Non-pigmented ciliary epithelial cell (primary cell): Measurements from ENCODE around the gene LRRC32.

ENCODE experiments used
- DNase-seq: peaks from one replicate; pipeline ENCODE4 v3.0.0-alpha.2; 2010; ENCODE audit warnings: low read depth

Gene LRRC32

DNA sequence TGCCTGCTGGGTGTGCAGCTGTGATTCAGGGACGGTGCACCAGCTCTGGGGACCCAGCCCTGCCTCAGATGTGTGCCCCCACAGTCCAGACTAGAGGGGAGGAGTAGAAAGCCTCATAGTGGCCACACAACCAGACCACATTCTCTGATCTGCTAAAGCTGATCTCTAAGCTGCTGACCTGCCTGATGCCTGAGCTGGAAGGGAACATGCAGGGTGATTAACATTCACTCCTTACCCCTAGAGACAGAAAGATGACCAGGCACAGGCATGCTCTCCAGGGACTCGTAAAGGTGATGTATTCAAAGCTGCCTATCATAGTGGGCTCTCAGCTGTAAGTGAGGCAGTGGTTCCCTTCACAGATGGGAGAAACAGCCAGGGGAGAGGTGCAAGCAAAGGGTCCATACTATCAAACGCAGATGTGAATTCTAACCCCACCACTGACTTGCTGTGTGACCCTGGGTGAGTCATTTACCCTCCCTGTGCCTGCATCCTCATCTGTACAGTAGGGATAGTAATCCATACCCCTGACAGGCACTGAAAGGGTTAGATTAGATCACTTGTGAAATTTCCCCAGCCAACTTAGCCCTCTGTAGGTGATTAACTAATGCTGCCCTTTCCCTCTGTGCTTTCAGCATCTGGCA is 29.0 kb upstream of the LRRC32 start:
- DNase-seq, result no peak

DNA sequence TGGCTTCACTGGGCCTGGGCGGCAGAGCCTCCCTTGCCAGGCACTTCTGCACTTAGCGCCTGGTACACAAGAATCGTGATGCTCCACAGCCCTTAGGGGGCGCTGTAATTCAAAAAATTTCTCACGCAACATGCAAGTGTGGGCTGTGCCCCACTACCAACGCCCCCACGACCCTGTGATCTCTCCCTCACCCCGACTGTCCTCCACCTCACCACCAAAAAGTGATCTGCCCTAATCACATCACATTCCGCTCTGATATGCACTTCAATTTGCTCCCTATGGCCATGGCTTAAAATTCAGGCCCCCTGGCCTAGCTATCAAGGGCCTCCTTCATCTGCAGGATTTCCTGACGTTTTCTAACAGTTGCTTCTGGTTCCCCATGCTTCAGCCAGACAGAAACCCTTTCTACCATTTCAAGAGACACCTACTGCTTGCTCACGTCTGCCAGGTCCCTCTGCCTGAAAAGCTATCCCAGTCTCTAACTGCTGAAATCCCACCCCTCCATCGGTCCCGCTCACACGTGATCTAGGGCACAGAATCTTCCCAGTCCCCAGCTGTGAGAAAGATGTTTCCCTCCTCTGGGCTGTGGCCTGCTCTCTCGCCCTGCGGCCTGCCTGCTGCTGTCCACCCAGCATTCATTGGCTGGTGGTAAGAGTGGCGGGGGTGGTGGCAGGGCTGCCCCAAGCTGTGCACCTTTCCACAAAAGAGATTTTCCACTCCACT is 27.9 kb upstream of the LRRC32 start:
- DNase-seq, result no peak

DNA sequence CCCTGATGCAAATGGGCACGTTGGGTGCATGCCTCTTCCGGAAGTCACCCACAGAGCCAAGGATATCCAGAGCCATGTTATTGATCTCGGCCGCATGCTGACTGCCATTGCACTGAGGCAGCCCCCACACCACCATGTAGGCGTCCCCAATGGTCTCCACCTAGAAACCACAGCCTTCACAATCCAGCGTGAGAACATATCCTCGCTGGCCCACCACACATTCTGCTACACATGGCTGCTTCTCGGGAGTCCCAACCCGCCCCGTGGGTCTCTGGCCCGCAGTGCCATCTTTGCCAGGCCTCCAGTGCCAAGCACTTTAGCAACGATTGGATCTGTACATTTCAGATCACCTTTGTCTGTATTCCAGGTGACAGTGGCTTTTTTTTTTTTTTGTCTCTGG is 26.2 kb upstream of the LRRC32 start:
- DNase-seq, result no peak

DNA sequence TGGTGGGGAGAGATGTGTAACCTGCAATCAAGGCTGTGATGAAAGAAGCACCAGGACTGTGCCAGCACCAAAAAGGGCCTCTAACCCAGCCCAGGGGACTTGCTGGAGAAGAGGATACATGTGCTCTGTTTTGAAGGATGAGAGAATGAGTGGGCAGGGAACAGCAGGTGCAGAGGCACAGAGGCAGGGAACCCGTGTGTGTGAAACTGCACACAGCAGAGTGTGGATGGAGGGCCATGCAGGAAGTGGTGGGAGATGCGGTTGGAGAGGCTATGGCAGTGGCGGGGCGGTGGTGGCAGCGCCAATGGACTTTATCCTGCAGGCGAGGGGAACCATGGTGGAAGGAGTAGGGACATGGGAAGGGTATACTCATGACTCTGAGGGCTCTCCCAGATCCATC is 25.2 kb upstream of the LRRC32 start:
- no peak for DNase-seq

DNA sequence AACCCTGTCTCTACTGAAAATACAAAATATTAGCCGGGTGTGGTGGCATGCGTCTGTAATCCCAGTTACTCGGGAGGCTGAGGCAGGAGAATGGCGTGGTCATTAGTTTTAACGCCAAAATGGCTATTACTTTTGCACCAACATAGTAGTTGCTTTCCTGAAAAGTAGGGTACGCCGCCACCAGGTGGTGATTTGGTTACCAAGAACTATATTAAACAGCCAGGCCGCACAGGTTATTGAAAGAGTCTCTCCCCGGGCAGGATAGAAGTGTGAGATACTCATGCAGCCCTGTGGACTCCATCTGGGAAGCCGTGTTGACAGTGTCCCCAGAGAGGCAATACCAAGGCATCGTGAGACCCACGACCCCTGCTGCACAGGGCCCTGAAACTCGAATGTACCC is 24.6 kb upstream of the LRRC32 start:
- no peak for DNase-seq

DNA sequence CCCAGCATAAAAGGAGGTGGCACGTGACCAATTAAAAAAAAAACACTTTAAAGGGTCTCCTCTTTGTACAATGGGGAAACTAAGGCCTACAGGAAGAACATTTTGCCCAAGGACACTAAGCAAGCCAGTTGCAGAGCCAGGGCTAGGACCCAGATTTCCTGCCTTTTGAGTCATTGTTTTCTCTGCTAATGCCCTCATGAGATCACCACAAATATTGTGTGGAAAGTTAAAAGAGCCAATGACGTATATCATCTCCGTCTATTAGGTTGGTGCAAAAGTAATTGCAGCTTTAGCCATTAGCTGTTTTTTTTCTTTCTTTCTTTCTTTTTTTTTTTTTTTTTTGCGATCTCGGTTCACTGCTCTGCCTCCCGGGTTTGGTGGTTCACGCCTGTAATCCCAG is 24.1 kb upstream of the LRRC32 start:
- DNase-seq, result peak; percentile 54

DNA sequence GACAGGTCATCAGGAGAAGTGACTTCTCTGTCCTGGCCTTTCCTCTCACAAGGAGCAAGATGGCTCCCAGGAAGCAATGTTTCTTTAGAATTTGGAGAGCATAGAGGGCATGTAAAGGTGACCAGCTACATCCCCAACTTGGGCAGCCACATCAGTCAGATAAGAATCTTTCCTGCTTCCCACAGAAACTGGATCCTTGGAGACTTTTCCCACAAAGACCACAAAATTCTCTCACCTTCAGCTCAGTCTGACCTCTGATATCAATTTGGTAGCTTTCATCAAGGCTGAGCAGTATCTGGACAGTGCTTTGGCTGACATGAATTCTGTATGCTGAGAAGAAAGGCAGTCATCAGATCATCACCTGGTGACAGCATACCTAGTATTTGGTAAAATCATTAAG is 23.3 kb upstream of the LRRC32 start:
- DNase-seq, result no peak

DNA sequence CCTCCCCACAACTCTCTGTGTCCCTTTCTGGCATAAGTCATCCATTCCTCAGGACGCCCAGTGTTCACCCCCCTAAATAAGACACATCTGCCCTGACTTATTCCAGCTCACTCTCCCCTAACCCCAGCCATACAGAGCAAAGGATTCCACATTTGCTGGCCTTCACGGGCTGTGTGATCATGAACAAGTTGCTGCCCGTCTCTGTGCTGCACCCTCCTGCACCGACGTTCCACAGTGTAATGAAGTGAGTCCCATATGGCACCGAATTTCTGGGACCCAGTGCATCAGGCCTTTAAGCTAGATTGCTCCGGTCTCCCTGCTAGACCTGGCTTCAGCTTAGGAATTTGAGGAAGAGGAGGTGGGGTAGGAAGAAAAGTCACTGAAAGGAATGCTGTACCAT is 22.4 kb upstream of the LRRC32 start:
- no peak for DNase-seq

DNA sequence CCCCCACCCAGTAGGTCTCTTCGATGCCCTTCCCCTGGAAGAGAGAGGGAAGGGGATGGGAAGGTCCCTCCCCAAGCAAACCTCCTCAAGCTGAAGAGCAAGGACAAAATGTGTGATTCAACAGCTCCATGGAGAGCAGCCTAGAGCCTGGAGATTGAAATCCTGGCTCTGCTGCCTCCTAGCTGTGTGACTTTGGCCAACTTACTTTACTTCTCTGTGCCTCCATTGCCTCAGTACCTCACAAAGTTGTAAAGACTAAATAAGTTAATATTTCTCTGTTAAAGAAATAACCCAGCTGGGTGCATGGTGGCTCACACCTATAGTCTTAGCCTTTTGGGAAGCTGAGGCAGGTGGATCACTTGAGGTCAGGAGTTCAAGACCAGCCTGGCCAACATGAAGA is 21.1 kb upstream of the LRRC32 start:
- DNase-seq, result no peak

DNA sequence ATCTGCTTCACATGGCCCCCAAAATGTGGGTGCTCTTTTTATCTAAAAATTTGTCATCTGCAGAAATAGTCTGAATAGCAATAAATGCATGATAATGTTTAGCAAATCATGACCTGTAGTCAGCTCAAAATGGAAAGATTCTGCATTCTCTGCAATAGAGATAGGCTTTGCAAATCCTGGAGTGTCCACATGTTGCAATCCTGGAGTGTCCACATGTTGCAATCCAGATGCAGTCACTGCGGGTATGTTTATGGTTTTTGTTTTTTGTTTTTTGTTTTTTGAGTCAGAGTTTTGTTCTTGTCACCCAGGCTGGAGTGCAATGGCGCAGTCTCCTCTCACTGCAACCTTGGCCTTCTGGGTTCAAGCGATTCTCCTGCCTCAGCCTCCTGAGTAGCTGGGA is 20.2 kb upstream of the LRRC32 start:
- no peak for DNase-seq

DNA sequence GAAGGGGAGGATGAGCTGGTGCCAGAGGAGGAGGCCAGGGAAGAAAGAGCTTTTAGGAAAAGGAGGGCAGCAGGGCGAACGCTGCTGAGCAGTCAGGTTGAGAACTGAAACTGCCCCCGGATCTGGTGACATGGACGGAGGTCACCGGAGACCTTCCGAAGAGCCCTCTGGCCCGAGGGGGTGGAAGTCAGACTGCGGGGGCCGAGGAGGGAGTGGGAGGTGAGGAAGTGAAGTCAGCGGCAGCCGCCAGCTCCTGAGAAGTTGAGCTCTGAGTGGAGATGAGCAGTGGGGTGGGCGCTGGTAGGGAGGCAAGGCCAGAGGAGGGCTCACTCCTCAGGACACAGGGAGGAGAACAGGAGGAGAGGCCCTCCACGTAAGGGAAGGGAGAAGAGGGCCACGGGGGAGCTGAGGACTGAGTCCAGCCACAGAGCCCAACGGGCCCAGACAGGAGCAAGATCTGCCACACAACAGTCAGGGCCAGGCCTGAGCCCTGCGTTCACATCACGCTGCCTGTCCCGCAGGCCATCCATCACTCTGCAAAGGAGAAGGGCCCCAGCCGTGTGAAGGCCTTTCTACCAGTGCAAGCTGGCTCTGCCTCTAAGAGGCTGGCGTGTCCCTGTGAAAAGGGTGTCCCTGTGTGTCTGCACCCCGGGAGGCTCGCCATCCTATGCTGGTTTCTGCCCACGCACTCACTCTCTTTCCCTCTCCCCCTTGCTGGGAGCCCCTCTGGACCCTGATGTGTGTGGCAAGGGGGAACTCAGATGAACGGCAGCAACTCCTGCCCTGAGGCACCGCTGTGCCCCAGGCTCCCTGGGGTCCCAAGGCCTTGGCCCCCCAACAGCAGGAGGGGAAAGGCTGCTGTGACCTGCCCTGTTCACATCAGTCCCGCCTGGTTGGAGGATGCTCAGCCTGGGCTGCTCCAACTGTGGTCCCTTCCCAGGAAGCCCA is 19.0 kb upstream of the LRRC32 start:
- no peak for DNase-seq

DNA sequence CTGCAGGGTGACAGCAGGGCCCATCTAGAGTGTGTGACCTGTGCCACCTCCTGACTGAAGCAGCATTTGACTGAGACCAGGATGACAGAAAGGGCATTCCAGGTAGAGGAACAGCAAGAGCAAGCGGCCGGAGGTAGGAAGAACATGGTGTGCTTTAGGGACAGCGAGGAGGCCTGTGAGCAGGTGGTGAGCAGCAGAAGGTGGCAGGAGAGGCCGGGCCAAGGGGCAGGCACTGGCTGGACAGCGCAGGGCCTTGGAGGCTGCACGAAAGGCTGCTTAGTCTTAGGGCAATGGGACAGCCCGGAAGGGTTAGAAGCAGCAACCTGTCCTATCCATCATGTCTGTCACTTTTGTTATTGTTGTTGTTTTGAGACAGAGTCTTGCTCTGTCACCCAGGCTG is 17.6 kb upstream of the LRRC32 start:
- no peak for DNase-seq

DNA sequence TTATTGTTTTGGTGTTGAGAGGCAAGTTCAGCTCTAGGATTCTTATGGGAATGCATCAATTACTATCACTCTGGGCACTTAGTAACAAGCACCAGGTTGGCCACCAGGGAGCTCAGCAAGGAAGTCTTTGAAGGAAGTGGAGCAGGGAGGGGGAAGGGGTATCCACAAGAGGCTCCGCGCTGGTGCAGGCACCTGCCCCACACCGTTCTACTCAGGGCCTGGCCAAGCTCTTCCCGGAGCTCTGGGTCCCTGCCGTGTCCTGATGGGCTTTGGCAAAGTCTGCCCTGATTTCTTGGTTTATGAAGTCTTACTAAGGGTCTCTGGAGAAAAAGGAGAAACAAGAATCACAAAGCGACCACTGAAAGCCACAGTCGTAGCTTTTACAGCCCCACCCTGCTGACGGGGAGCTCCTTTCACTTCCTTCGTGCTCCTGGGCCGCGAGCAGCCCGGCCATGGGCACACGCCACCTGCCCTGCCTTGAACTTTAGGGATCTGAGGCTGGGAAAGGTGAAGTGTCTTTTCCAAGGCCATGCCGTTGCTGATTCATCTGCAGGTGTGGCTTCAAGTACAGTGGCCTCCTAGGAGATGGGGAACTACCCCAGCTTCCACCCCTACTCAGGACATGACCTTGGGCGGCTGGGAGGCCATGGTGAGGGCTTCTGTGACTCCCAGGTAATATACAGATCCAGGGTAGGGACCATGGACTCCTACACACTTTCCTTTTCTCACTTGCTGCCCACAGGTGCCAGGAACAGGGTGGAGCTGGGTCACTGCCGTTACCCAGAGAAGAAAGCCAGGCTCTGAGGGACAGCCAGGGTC is 15.9 kb upstream of the LRRC32 start:
- no peak for DNase-seq

DNA sequence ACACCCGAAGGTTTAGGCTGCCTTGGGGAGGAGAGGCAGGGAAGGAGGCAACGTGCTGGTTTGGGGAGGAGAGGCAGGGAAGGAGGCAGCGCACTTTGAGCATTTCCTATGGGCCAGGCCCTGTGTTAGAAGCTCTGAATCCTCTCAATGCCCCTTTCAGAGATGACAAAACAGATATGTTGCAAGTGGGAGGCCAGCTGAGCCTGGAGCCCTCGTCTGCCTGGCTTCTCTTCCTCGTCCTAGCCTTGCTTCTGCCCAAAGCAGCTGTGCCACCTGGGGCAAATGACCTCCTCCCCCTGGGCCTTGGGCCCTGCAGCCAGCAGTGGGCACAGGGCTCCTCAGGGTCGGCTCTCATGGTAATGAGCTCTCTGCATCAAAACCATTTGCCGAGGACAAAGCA is 15.3 kb upstream of the LRRC32 start:
- DNase-seq, result no peak

DNA sequence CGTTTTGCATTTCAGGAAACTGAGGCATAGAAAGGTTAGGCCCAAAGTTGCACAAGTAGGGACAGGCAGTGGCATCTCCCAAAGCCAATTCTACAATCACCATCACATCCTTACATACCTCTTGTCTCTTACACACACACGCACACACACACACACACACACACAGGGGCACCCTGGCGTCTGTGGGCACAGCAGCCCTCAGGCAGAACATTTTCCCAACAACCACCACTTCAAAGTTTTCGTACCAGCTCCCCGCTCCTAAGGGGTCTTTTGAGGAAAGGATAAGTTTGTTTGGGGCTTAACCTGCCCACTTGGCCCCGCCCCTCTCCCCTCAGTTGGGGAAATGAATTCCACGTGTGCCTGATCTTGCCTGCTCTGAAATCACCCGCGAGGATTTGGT is 14.7 kb upstream of the LRRC32 start:
- no peak for DNase-seq

DNA sequence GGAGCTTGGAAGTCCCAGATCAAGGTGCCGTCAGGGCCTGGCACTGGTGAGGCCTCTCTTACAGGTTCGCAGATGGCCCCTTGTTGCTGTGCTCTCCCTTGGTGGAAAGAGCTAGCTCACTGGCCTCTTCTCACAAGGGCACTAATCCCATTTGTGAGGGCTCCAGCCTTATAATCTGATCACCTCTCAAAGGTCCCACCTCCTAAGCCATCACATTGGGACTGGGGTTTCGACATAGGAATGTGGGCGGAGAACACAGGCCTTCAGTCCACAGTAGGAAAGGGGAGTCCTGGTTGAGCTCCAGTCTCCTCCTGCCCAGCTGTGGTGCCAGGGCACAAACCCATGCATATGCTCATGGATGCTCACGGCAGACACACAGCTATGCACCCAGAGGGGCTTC is 14.0 kb upstream of the LRRC32 start:
- DNase-seq, result no peak

DNA sequence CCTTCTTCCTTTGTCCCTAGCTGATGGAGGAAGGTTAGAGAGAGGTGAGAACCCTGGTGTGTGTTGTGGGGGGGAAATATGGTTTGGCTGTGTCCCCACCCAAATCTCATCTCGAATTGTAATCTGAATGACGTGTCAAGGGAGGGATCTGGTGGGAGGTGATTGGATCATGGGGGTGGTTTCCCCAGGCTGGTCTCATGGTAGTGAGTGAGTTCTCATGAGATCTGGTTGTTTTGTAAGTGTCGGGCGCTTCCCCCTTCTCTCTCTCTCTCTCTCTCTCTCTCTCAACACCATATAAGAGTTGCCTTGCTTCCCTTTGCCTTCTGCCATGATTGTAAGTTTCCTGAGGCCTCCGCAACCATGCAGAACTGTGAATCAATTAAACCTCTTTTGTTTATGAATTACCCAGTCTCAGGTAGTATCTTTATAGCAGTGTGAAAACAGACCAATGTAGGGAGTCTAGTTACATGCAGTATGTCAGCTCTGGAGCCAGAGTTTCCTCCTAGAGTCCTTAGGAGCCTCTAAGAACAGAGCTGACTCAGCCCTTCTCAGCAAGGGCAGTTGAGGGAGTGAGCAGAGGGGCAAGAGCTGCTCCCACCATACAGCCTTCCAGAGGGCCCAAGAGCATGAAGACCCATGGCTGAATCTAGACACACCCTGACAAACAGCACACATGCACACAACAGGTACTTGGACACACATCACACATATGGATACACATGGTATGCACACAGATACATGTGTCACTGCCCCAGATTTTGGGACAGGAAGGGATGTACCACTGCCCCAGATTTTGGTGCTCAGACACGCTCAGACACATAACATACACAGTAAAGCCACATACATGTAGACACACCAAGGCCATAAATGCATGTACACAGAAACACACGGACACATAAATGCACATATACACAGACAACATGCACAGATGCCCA is 12.9 kb upstream of the LRRC32 start:
- no peak for DNase-seq

DNA sequence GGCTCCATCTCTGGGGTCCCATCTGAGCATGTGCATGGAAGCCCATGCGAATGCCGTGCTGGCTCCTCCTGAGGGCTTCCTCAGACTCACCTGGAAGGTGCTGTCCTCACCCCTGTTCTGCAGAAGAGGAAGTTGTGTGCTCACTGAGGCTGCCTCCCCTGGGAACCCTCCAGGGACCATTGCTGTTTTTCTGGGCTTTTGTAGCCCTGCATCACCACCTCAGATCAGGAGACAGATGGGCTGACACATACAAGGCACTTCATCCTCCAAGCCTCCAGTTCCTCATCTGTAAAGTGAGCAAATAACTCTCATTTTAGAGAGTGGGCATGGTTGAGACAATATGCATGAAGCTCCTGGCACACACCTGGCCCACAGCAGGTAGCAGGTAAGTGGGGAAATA is 12.1 kb upstream of the LRRC32 start:
- no peak for DNase-seq

DNA sequence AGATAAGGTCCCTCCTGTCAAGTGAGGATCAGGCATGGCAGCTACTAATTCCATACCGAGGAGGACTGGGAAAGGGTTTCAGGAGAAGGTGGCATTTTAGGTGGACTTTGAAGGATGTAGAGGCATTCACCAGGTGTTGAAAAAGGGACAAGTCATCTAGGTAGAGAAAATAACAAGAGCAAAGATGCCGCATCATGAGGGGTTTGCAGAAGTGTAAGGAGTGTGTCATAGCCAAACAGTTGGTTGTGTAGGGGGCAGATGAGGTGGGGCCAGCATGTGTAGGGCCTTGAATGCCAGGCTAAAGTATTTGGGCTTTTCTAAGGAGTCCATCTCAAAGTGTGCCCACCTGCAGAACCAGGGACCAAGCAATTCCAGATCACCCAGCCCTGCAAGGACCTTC is 11.6 kb upstream of the LRRC32 start:
- no peak for DNase-seq

DNA sequence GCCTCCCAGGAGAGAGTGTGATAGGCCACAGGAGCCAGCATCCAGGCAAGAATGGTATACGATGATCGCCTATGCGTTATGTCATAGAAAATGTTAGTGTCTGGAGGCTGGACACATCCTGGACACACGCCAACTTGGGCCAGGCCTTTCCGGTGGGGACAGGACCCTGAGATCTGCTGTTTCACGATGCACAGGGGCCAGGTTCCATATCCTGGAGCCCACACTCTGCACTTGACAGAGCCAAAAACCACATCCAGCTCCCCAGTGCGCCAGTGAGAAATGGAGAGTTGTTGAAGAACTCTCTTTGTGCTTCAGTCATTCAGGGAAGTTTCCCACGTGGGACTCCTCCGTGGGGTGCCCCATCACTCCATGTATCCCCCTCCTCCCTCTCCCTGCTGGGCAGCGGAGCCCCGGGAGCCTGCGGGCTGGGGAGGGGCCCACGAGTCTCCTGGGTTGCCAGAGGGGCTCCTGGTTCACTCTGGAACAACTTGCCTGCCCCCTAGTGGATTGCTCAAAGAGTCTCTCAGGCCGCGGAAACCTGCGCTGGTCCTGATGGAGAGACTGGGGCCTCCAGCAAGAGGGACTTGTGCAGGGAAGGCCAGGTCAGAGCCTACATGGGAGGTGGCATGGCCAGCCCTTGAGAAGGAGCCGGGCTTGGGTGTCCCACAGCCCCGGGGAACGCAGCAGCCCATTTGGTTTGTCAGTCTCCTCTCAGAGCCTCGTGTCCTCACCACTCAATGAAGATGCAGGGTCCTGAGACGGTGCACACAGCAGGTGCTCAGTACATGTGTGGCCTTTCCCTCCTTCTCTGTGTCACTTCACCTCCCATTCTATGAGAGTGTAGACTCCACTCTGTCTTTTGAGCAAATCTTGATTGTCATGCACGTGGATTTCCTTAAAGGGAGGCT is 10.2 kb upstream of the LRRC32 start:
- no peak for DNase-seq
